ENCODE results near the gene SCD5. TPM values are rescaled to one million over a fixed set of nuclear protein-coding genes. Genes with fewer than 3 reads are reported as not detected.
A peak's percentile ranks its signal among the peaks of the same experiment; 100 is the strongest.

The SCD5 gene
- total and polyA plus RNA-seq, 9 of the 15 experiments (the other 6 are each of a cell fraction or from before 2014, with no cell fraction given): 0.01 to 0.20 (median 0.03) TPM; not detected in 5

DNA sequence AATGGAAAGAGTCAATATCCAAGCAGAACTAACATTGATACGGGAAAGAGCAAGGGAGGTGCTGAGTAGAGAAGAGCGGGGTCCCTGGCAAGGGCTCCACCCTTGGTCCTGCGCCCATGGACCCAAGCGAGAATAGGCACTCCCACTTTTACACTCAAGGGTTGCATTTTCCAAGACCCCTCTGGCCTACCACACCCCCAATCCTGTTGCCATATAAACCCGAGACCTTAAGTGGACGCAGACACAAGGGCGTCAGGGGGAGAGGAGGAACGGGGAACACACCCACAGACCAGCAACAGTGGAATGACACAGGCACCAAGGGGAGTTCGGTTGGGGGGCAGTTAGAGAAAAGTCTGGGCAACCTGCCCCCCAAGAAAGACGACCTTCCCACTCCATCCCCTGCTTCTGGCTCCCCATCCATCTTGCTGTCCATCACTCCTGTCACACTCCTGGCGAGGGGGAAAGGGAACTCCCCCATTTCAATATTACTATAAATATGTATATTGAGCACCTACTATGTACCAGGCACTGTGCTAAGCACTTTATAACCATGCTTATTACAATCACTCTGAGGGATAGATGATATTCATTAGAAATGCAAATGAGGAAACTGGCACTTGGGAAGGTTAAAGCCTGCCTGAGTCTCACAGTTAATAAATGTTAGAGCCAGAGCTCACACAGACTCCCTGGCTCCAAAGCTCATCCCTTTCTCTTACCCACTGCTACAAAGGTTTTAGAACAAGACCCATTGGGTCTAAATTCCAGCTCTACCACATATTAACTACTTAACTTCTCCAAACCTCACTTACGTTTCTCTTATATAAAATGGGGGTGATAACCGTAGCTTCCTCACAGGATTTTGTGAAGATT is 51.7 kb downstream of the SCD5 start (continued):
- TF ChIP-seq HBP1 (CRISPR knock-in tag; IDR thresholded peaks at IDR 0.05) (peak; percentile 68; the same call in 1 of the 2 replicates), RNF2 (IDR thresholded peaks at IDR 0.05) (peak; percentile 44; the same call in 1 of the 2 replicates), PCBP1 (IDR thresholded peaks at IDR 0.05; ENCODE audit: low read depth, low read length, poor library complexity, severe bottlenecking) (no peak), KDM4B (IDR thresholded peaks at IDR 0.05; ENCODE audit: borderline replicate concordance in 2 of 2, low read depth in 1 of 2) (peak in 1 of 2 experiments; percentile 66; a peak in 1 of 4 replicates), POLR2A (conservative IDR thresholded peaks at IDR 0.05) (peak; percentile 75), TAL1 (IDR thresholded peaks at IDR 0.05) (no peak), BCLAF1 (IDR thresholded peaks at IDR 0.05; ENCODE audit: borderline replicate concordance in 1 of 2, control insufficient read depth in 1 of 2, low read depth in 2 of 2, low read length in 1 of 2) (peak in 1 of 2 experiments; percentile 75; a peak in 1 of 4 replicates), ELK3 (CRISPR knock-in tag; IDR thresholded peaks at IDR 0.05) (no peak), GTF2B (IDR thresholded peaks at IDR 0.05; ENCODE audit: extremely low read depth, insufficient read length) (peak; percentile 53), MCM5 (IDR thresholded peaks at IDR 0.05; ENCODE audit: low read depth) (no peak)
